Neural cell (in vitro differentiated cells): ENCODE measurements around the gene SLC1A3. TPM values are rescaled to one million over a fixed set of nuclear protein-coding genes. Genes with fewer than 3 reads are reported as not detected.

Experiments
- H2AFZ ChIP-seq: fragments of 200-600, 300-800 bp; sonication (generic), shearing (Covaris generic); 2 replicates; pipeline ENCODE4 v1.6.0; 2014; ENCODE audit warnings: low read depth, mild to moderate bottlenecking, antibody characterized with exemption, low read length, moderate library complexity
- H3F3A ChIP-seq: fragments of 200-600 bp; shearing (Covaris generic); 2 replicates; pipeline ENCODE4 v1.6.1; 2016; ENCODE audit warnings: mild to moderate bottlenecking, moderate library complexity, mixed read lengths, antibody characterized with exemption, low read length; ENCODE audit not compliant: insufficient read depth, poor library complexity, severe bottlenecking
- H3K27ac ChIP-seq: fragments of 200-600, 300-800 bp; sonication (generic), shearing (Covaris generic); 2 replicates; pipeline ENCODE4 v1.5.1; 2014; ENCODE audit warnings: mild to moderate bottlenecking, low read length, moderate library complexity
- H3K27me3 ChIP-seq: fragments of 300-800, 200-600 bp; sonication (generic), shearing (Covaris generic); 2 replicates; pipeline ENCODE4 v1.6.0; 2014; ENCODE audit warnings: mild to moderate bottlenecking, low read depth, low read length, moderate library complexity; ENCODE audit not compliant: insufficient read depth
- H3K36me3 ChIP-seq: fragments of 300-800, 200-600 bp; sonication (generic), shearing (Covaris generic); 2 replicates; pipeline ENCODE4 v1.5.1; 2014; ENCODE audit warnings: mild to moderate bottlenecking, antibody characterized with exemption, low read length, moderate library complexity; ENCODE audit not compliant: insufficient read depth
- H3K4me2 ChIP-seq: fragments of 300-800, 200-600 bp; sonication (generic), shearing (Covaris generic); 2 replicates; pipeline ENCODE4 v1.6.0; 2014; ENCODE audit warnings: mild to moderate bottlenecking, low read length
- H3K4me3 ChIP-seq: fragments of 300-800, 200-600 bp; sonication (generic), shearing (Covaris generic); 2 replicates; pipeline ENCODE4 v1.5.1; 2014; ENCODE audit warnings: mild to moderate bottlenecking, low read length, moderate library complexity
- H3K79me2 ChIP-seq: fragments of 200-600 bp; shearing (Covaris generic); replicated peaks from 2 replicates; pipeline ENCODE4 v1.6.0; 2014; ENCODE audit warnings: mild to moderate bottlenecking, low read length, moderate library complexity; ENCODE audit not compliant: insufficient read depth
- H3K9ac ChIP-seq: fragments of 300-800, 200-600 bp; sonication (generic), shearing (Covaris generic); 2 replicates; pipeline ENCODE4 v1.6.1; 2016; ENCODE audit warnings: mild to moderate bottlenecking, low read length, mixed read lengths
- H3K9me2 ChIP-seq: fragments of 200-600 bp; shearing (Covaris generic); 2 replicates; pipeline ENCODE4 v1.6.1; 2016; ENCODE audit warnings: mild to moderate bottlenecking, low read length, mixed read lengths; ENCODE audit not compliant: insufficient read depth
- H3K9me3 ChIP-seq: fragments of 200-600, 300-800 bp; sonication (generic), shearing (Covaris generic); 2 replicates; pipeline ENCODE4 v1.6.1; 2016; ENCODE audit warnings: mild to moderate bottlenecking, mixed run types, low read length, moderate library complexity, mixed read lengths
- H4K20me1 ChIP-seq: fragments of 200-600 bp; shearing (Covaris generic); 2 replicates; pipeline ENCODE4 v1.6.1; 2016; ENCODE audit warnings: mild to moderate bottlenecking, mixed run types; ENCODE audit not compliant: insufficient read depth
- CTCF ChIP-seq: fragments of 450-650 bp; IDR thresholded peaks from 2 replicates; pipeline ENCODE4 v1.5.1; 2014; ENCODE audit warnings: antibody characterized with exemption, mild to moderate bottlenecking, moderate library complexity; ENCODE audit not compliant: poor library complexity, severe bottlenecking
- EP300 ChIP-seq: fragments of 450-650 bp; conservative IDR thresholded peaks from 2 replicates; pipeline ENCODE4 v1.6.1; 2014; ENCODE audit warnings: antibody characterized with exemption, mild to moderate bottlenecking, moderate library complexity; ENCODE audit not compliant: poor library complexity, severe bottlenecking
- EZH2 ChIP-seq: fragments of 200-600, 300-800 bp; shearing (Covaris generic), sonication (generic); IDR thresholded peaks from 2 replicates; pipeline ENCODE4 v1.6.1; 2014; ENCODE audit warnings: antibody characterized with exemption, low read length, borderline replicate concordance, mild to moderate bottlenecking; ENCODE audit not compliant: insufficient read depth, poor library complexity, severe bottlenecking
- MXI1 ChIP-seq: fragments of 450-650 bp; conservative IDR thresholded peaks from 2 replicates; pipeline ENCODE4 v1.6.1; 2014; ENCODE audit warnings: antibody characterized with exemption, mild to moderate bottlenecking; ENCODE audit not compliant: poor library complexity, severe bottlenecking
- POLR2AphosphoS5 ChIP-seq: IDR thresholded peaks from 2 replicates; pipeline ENCODE4 v1.6.1; 2012
- RAD21 ChIP-seq: fragments of 450-650 bp; conservative IDR thresholded peaks from 2 replicates; pipeline ENCODE4 v1.6.1; 2014; ENCODE audit warnings: antibody characterized with exemption, mild to moderate bottlenecking, moderate library complexity
- REST ChIP-seq: IDR thresholded peaks from 2 replicates; pipeline ENCODE4 v1.6.1; 2012; ENCODE audit warnings: borderline replicate concordance
- SMC3 ChIP-seq: fragments of 450-650 bp; conservative IDR thresholded peaks from 2 replicates; pipeline ENCODE4 v1.6.1; 2014; ENCODE audit warnings: antibody characterized with exemption, mild to moderate bottlenecking, moderate library complexity; ENCODE audit not compliant: poor library complexity
- TAF1 ChIP-seq: IDR thresholded peaks from 2 replicates; pipeline ENCODE4 v1.6.1; 2012; ENCODE audit warnings: low read depth
- polyA plus RNA-seq: library from polyadenylated mRNA; depleted of rRNA; stranded (reverse); fragments of >200 nt; gene quantifications from 2 replicates; pipeline ENCODE4 v1.2.3, GENCODE V29; 2014

Gene SLC1A3
- polyA plus RNA-seq, 1 donor from 2014 or later = 1.9 TPM

GRCh38 chr5:36728697-36729543, 122.5 kb downstream of the SLC1A3 start:
- Histone ChIP-seq H3K27ac (no peak overlapping the region), H2AFZ (no peak overlapping the region), H3K9me3 (no peaks in the 10 kb centered on the region), H3K27me3 (no peaks in the 10 kb centered on the region), H3K4me3 (no peak overlapping the region), H3K4me2 (no peak overlapping the region), H3K9me2 (no peaks in the 10 kb centered on the region), H3K36me3 (no peaks in the 10 kb centered on the region), H4K20me1 (no peaks in the 10 kb centered on the region), H3K9ac (no peak overlapping the region), H3K79me2 (no peaks in the 10 kb centered on the region), H3F3A (no peaks in the 10 kb centered on the region)
- TF ChIP-seq SMC3 = peak; percentile 85
- no peak for TF ChIP-seq POLR2AphosphoS5
- TF ChIP-seq EP300 = no peak
- no peak for TF ChIP-seq MXI1
- peak; percentile 75 for TF ChIP-seq CTCF
- TF ChIP-seq TAF1 = no peak
- TF ChIP-seq EZH2 = no peak
- TF ChIP-seq REST = no peak
- peak; percentile 77 for TF ChIP-seq RAD21

- Histone ChIP-seq H3K36me3 (no peaks in the 10 kb centered on the region), H3F3A (no peaks in the 10 kb centered on the region), H3K9me3 (no peaks in the 10 kb centered on the region), H3K79me2 (no peaks in the 10 kb centered on the region), H3K9me2 (no peaks in the 10 kb centered on the region), H4K20me1 (no peaks in the 10 kb centered on the region), H3K4me3 (no peak overlapping the region), H2AFZ (no peak overlapping the region), H3K27ac (no peak overlapping the region), H3K4me2 (no peak overlapping the region), H3K27me3 (no peaks in the 10 kb centered on the region), H3K9ac (no peak overlapping the region)
- TF ChIP-seq EP300 (no peak), TAF1 (no peak), REST (no peak), MXI1 (no peak), RAD21 (no peak), POLR2AphosphoS5 (no peak), SMC3 (no peak), CTCF (no peak), EZH2 (no peak)
Measured at GRCh38 chr5:36730537-36731216, 124.3 kb downstream of the SLC1A3 start.
